Thoracic aorta (tissue), 2 donors: ENCODE measurements around the gene LAMB4. TPM values are rescaled to one million over a fixed set of nuclear protein-coding genes. Genes with fewer than 3 reads are reported as not detected.

Experiments used
- ATAC-seq: fragments of 150-250 bp; one replicate; pipeline ENCODE4 v1.8.0; 2017; ENCODE audit warnings: low read depth; ENCODE audit not compliant: insufficient number of reproducible peaks, low FRiP score
- DNase-seq: peaks from one replicate; pipeline ENCODE4 v3.0.0-alpha.2; 2020; ENCODE audit warnings: low spot score
- H3K27ac ChIP-seq, 2 donors: fragments of 200-600 bp; sonication (generic); 1 replicate in 1 of 2; 2 replicates in 1 of 2; pipeline ENCODE4 v1.5.1; 2016; ENCODE audit warnings: mild to moderate bottlenecking in 2 of 2, moderate library complexity in 2 of 2
- H3K27me3 ChIP-seq: fragments of 200-600 bp; sonication (generic); replicated peaks from 2 replicates; pipeline ENCODE4 v1.6.0; 2016; ENCODE audit warnings: mild to moderate bottlenecking; ENCODE audit not compliant: insufficient read depth
- H3K36me3 ChIP-seq: fragments of 200-600 bp; sonication (generic); one replicate; pipeline ENCODE4 v1.5.1; 2016
- H3K4me1 ChIP-seq, 2 donors: fragments of 200-600 bp; sonication (generic); 1 replicate in 1 of 2; 2 replicates in 1 of 2; pipeline versions ENCODE4 v1.5.1 to v1.6.0; 2016; ENCODE audit warnings: low read depth in 2 of 2, mild to moderate bottlenecking in 1 of 2; ENCODE audit not compliant: control insufficient read depth in 1 of 2
- H3K4me3 ChIP-seq: fragments of 200-600 bp; sonication (generic); 2 replicates; pipeline ENCODE4 v1.5.1; 2016; ENCODE audit warnings: mild to moderate bottlenecking
- H3K9me3 ChIP-seq: fragments of 200-600 bp; sonication (generic); 2 replicates; pipeline ENCODE4 v1.5.1; 2016
- CTCF ChIP-seq: fragments of 200-600 bp; sonication (generic); IDR thresholded peaks from one replicate; pipeline ENCODE4 v1.5.1; 2019; ENCODE audit warnings: antibody characterized with exemption
- total RNA-seq, 2 donors: library from RNA; depleted of rRNA; stranded (reverse); fragments of >200 nt; gene quantifications; one replicate each; pipeline versions ENCODE4 v1.1.0 to v1.2.3, GENCODE V29; 2016

LAMB4 gene
- total RNA-seq, 2 donors from 2014 or later, result 0.14 TPM; not detected in 1

GRCh38 chr7:108094346-108094745, 35.8 kb downstream of the LAMB4 start:
- Histone ChIP-seq H3K4me1 (peaks cover 2 to 20% of the 10 kb centered on the region in 2 donors), H3K27ac (no peak overlapping the region), H3K4me3 (no peak overlapping the region), H3K36me3 (no peaks in the 10 kb centered on the region), H3K27me3 (no peaks in the 10 kb centered on the region), H3K9me3 (no peaks in the 10 kb centered on the region)
- no peak for TF ChIP-seq CTCF
- ATAC-seq, result no peak
- DNase-seq, result no peak

GRCh38 chr7:108093851-108094331, 36.3 kb downstream of the LAMB4 start:
- H3K9me3 ChIP-seq, result no peaks in the 10 kb centered on the region
- H3K4me3 ChIP-seq, result no peak overlapping the region
- no peaks in the 10 kb centered on the region for H3K36me3 ChIP-seq
- no peak for TF ChIP-seq CTCF
- no peak for DNase-seq
- H3K27ac ChIP-seq, result no peak overlapping the region
- peaks cover 2 to 20% of the 10 kb centered on the region in 2 donors for H3K4me1 ChIP-seq
- no peak for ATAC-seq
- no peaks in the 10 kb centered on the region for H3K27me3 ChIP-seq

GRCh38 chr7:108093341-108093740, 36.8 kb downstream of the LAMB4 start:
- ATAC-seq (no peak), DNase-seq (no peak)
- Histone ChIP-seq H3K36me3 (no peaks in the 10 kb centered on the region), H3K27me3 (no peaks in the 10 kb centered on the region), H3K27ac (no peak overlapping the region), H3K4me3 (no peak overlapping the region), H3K4me1 (peaks cover 2 to 20% of the 10 kb centered on the region in 2 donors), H3K9me3 (no peaks in the 10 kb centered on the region)
- no peak for TF ChIP-seq CTCF

- H3K27ac ChIP-seq, result no peak overlapping the region
- H3K4me1 ChIP-seq, result peaks cover 2 to 20% of the 10 kb centered on the region in 2 donors
- DNase-seq, result no peak
- no peaks in the 10 kb centered on the region for H3K27me3 ChIP-seq
- no peaks in the 10 kb centered on the region for H3K36me3 ChIP-seq
- ATAC-seq, result no peak
- no peaks in the 10 kb centered on the region for H3K9me3 ChIP-seq
- no peak overlapping the region for H3K4me3 ChIP-seq
- no peak for TF ChIP-seq CTCF
These were observed 38.7 kb downstream of the LAMB4 start for GRCh38 chr7:108091461-108091831.

GRCh38 chr7:108090791-108091460, 39.2 kb downstream of the LAMB4 start:
- ATAC-seq (no peak), DNase-seq (no peak)
- no peaks in the 10 kb centered on the region for H3K27me3 ChIP-seq
- H3K36me3 ChIP-seq, result no peaks in the 10 kb centered on the region
- no peaks in the 10 kb centered on the region for H3K9me3 ChIP-seq
- H3K27ac ChIP-seq, result no peak overlapping the region
- no peak overlapping the region for H3K4me3 ChIP-seq
- no peak for TF ChIP-seq CTCF
- peaks cover 2 to 20% of the 10 kb centered on the region in 2 donors for H3K4me1 ChIP-seq
